ENCODE data around the gene LARGE1.

LARGE1 gene

GRCh38 chr22:33242078-33242477 lies 678.2 kb downstream of the LARGE1 start:
- DNase-seq (ENCODE audit: low read depth in 2 of 2): no peak

DNA sequence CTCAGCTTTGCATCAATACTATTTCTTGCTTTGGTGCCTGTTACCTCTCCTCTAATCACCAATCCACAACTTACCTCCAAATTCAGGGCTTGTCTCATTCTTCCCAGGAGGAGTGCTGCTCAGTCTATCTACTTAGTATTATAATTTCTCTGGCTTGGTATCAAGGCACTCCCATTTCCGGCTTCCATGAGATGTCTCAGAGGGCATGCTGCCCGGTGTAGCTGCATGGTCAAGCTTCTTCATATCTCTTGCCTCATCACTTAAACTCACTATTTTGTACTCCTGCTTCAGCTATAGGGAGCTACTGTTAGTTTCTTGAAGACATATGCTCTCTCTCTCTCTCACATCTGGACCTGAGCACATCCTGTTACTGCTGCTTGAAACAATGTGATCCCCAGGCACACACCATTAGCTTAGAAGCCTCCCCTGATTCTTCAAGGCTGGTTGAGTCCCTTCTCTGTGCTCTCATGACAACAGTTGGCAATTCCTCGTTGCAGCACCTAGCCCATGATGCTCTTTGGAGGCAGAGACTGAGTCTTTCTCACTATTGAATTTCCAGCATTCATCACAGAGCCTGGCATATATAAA lies 679.3 kb downstream of the LARGE1 start:
- no peak for DNase-seq (ENCODE audit: low read depth in 2 of 2)

DNA sequence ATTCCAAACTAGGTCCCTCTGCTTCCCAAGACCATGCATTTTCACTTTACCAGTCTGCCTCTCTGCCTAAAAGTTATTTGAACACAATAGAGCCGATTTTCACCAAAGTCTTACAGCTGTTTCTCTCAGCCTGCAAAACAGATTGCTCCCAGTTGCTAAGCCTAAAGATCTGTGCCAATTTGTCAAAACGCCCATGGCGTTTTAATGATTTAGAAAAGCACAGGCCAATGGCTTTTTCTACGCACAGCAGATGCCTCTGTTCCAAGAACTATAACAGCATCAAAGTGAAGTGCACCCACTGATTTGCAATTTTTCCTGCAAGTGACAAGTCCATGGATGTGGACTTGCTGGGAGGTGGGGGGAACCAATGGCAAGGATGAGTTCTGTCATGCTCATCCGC lies 688.2 kb downstream of the LARGE1 start:
- no peak for DNase-seq (ENCODE audit: low read depth in 2 of 2)

DNA sequence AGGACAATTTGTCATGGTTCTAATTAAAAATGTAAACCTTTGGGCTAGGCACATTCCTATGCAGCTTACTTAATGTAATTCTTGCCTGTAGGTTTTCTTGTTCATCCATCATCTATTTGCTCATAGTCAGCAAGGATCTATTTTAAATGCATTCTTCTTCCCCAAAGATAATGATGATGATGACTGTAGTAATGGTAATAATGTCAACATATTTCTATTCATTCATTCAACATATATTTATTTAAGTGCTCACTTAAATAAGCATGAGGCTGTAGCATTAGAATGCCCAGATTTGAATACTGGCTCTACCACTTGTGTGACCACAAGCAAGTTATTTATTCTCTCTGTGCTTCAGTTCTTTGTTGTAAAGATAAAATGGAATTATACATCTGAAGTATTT lies 692.5 kb downstream of the LARGE1 start:
- DNase-seq (ENCODE audit: low read depth in 2 of 2): no peak

DNA sequence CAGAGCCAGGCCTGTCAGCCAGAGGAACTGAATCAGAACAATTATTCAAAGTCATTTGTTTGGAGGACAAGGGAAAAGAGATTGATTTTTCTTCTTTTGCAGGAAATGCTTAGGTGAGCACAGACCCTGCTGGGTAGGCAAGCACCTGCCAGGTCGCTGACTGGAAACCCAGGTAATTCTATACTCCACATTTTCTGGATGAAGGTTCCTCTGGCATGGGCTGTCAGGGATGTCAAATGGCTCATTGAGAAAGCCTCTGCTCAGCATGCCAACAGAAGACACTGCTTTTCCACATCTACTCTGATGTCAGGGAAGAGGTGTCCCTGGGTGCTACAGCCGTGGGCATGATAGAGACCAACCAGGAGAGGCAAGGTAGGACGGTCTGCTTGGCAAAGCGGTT lies 695.4 kb downstream of the LARGE1 start:
- no peak for DNase-seq (ENCODE audit: low read depth in 2 of 2)

Data from stimulated activated CD8-positive, alpha-beta memory T cell treated with anti-CD3 and anti-CD28 coated beads, Interleukin-7, amount 100 ng/mL, for 4 hours (primary cell).